DMS53 treated with DMSO at 0.1 percent for 48 hours (cell line): ENCODE data around the gene TBC1D22A.

Experiments
- DNase-seq: peaks from one replicate; lab custom pipeline; 2025; ENCODE audit not compliant: unreplicated experiment; lab: John Stamatoyannopoulos, UW

Gene TBC1D22A

GRCh38 chr22:47090591-47091245, 328.3 kb downstream of the TBC1D22A start:
- no peak for DNase-seq

- DNase-seq, result no peak
Observed at GRCh38 chr22:47091246-47091651, 328.8 kb downstream of the TBC1D22A start.

- DNase-seq, result no peak
Observed at GRCh38 chr22:47091921-47092700, 329.7 kb downstream of the TBC1D22A start.

GRCh38 chr22:47092896-47093311, 330.5 kb downstream of the TBC1D22A start:
- no peak for DNase-seq

- DNase-seq, result no peak
Observed at GRCh38 chr22:47093720-47094119, 331.3 kb downstream of the TBC1D22A start.

DNA sequence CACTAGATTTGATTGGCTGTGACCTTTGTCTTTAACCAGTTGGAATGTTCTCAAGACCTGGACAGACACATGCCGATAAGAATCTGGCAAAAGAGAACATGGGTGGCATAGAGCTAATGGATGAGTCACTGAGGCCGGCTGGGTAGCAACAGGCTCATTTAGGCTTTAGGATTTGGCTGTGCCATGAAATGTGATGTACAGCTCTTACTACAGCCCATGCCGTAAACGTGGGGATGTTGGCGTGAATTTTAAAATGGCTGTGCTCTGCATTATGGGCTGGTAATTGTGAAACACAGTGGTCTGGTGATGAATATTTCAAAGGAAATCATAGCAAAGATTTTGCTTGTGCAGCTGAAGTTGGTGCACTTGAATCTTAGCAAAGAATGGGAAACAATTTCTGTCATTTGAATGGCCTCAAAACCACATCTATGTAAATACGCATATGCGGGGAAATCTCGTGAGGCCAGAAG, 332.4 kb downstream of the TBC1D22A start:
- DNase-seq, result no peak

DNA sequence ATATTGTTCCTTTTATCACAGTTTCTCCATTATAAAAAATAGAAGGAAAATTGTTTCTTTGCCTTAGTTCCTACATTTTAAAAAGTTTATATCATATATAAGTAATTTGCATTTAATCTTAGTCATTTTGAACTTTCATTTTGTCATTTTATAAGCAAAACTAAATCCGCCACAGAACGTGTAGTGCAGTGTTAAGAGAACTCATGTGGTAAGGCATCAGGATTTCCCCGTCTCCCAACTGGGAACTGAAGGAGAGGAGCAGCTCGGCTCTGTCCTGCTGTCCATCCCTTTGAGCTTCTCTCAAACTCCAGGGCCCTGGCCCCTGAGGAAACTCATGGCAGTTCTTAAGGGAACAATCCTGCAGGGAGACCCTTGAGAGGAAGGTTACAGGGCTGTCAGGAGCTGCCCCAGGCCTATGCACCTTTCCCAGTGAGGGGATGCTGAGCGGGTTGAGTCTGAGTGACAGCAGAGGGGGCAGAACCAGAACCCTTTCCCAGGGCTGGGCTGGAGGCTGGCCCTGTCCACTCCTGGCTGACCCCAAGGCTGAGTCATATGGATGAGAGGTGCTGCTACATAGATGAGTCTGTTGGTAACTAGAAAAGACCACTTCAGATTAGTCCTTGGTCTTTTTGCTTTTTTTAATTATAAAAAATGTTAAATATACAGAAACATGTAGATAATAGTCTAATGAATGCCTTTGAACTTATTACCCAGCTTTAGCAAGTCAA, 333.1 kb downstream of the TBC1D22A start:
- no peak for DNase-seq

DNA sequence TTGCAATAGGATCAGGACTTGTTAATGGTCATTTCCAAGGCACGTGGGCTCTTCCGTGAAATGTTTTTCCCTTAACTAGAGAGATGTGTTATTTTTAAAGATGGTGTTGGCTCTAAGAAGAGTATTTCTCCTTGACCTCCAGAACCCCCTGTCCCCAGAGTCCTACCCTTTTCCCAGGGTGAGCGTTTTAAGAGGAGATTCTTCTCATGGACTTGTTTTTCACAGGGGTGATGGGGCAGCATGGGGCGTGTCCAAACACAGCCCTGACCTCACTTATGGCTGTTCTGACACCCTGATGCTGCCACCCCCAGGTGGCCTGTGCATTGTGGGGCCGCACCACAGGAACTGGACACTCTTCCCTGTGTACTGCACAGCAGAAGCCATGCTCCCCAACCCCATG, 335.7 kb downstream of the TBC1D22A start:
- DNase-seq, result no peak

DNA sequence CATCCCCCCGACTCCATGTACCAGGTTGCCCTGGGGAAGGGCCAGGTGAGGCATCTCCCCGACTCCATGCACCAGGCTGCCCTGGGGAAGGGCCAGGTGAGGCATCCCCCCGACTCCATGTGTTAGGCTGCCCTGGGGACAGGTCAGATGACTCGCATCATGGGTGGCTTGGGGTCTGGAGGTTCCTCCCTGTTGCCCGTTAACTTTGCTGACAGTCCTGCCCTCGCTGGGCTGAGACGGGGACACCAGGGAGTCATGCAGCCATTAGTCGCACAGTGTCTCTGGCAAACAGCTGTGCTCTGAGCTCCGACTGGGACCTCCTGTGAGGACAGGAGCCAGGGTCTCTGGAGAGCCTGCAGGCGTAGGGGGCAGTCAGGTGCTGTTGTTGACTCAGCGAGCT, 336.1 kb downstream of the TBC1D22A start:
- no peak for DNase-seq

- no peak for DNase-seq
Observed at GRCh38 chr22:47100019-47100418, 337.6 kb downstream of the TBC1D22A start.

- no peak for DNase-seq
Observed at GRCh38 chr22:47100646-47101200, 338.3 kb downstream of the TBC1D22A start.

DNA sequence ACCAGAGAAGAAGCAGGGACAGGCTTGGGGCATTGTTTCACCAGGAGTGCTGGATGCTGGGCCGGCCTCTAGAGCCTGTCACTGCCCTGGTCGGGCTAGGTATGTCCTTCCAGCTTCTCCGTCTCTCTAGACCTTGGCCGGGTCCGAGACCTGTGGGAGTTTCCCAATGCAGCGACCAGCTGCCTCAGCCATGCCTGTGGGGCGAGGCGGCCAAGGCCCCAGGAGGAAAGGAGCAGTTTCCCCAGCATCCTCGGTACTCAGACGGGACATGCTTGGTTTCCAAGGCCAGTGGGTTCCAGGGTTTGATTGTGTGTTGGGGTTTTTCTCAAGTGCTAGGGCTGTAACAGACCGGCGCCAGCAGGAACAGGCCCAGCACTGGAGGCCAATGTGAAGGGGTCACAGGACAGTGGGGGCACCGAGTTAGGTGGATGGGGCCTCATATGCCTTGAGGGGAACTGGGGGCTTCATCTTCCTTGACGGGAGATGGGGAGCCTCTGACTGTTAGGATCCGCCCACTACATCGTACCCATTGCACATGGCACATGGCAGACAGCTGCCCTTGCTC, 339.0 kb downstream of the TBC1D22A start:
- DNase-seq, result no peak

GRCh38 chr22:47102081-47102480, 339.6 kb downstream of the TBC1D22A start:
- DNase-seq, result no peak

DNA sequence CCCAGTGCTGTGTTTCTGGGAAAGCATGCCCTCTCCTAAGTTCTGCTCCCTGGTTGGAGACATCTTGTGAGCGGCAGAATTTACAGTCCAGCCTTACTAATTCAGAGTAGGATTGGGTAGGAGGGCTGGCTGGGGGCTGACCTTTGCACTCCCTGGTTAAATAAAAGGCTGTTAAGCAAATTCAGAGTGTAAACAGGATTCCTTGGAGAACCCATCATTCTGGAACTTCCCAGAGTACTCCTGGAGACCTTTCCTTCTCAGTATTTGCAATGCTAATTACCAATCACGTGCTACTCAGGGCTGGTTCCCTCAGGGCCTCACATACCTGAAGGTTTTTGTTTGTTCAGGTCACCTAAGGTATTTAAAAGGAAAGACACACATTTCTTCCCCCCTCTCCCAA, 340.2 kb downstream of the TBC1D22A start:
- no peak for DNase-seq

DNA sequence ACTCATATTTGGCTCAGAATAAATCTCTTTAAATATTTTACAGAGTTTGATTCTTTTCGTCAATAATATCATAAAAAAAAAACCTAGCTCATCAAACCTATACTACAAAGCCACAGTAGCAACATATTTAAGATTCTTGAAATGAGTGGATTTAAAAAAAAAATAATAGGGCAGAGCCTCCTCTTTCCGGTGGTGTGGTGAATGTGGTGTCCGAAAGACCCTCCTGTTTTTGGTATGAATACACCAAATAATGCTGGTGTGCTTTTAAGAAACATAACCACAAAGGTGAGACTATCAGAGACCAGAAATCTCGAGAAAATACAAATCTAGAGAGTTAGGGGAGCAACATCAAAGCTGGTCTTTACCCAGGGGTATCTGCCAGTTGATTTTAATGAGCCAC, 342.6 kb downstream of the TBC1D22A start:
- no peak for DNase-seq

GRCh38 chr22:47106806-47107205, 344.4 kb downstream of the TBC1D22A start:
- DNase-seq, result no peak

DNA sequence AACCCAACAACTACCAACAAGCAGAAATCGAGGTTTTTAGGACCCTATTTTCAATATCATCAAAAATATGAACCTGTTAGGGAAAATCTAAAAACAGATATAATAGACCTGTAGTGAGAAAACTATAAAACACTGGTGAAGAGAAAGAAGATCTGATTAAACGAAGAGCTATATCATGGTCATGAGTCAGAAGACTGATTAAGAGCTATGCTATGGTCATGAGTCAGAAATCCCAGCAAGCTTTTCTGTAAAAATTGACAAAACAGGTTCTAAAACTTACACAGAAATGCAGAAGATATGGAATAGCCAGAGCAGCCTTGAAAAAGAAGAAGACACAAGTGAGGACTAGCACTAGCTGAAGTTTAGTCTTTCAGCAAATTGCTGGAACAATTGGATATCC, 345.0 kb downstream of the TBC1D22A start:
- DNase-seq, result no peak

DNA sequence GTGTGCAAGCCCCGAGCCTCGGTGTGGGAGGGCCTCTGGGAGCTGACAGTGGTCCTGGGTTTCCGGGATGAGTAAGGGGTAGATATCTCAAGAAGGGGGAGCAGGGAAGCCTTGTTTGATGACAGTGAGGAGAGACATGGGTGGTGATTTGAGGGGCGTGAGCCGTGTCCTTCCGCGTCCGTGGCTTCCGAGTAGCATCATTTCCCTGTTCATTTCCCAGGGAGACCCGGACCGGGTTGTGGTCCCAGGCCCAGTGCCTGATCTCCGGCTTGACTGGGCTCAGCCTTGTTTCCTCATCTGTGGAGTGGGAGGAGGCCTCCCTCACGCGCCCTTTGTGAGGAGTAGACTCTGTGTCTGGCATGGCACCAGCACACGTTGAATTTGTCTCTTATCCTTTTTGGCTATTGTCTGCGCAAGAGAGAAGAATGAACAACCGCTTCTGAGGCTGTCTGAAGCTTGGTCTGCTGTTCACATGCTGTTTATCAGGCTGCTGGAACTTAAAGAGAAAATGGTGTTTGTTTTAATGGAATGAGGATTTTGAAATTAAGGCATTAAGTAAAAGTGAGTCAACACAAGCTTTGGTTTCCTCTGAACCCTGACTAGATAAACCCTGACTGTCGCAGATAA, 348.5 kb downstream of the TBC1D22A start:
- no peak for DNase-seq

- DNase-seq, result no peak
Observed at GRCh38 chr22:47111626-47112581, 349.5 kb downstream of the TBC1D22A start.

DNA sequence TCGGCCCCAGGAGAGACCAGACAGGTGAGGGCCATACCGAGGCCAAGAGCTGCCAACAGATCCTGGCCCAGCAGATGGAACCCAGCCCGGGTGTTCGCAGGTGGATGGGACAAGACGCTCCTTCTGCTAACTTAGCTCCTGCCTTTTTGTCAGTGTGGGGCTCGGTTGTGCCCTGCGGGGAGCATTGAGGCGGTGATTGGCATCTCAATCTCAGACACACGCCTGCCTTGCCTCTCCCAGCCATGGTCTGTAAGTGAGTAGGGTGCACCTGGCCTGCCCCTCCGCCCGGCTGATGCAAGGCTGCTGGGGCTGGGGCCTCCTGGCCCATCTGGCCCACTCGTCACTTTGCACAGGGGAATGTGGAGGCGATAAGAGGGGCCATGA, 350.1 kb downstream of the TBC1D22A start:
- no peak for DNase-seq
